Effector memory CD8-positive, alpha-beta T cell (primary cell): Measurements from ENCODE around the gene SF3A1.
A peak's percentile ranks its signal among the peaks of the same experiment; 100 is the strongest.
"Not testable (repeated sequence)": the region's sequence is repeated elsewhere in the genome, so short reads cannot be mapped to it uniquely, and the experiment has no call there.

Experiments used
- ATAC-seq: fragments of 150-1000 bp; cut with Tn5 transposase; replicated peaks from 2 replicates; pipeline ENCODE4 v1.10.0; 2021; ENCODE audit warnings: mild to moderate bottlenecking, moderate library complexity
- DNase-seq, 3 experiments: peaks; one replicate each; pipeline ENCODE4 v3.0.0; 2021
- H3K27ac Mint-ChIP-seq, 2 donors: one replicate each; pipeline ENCODE4 v1.8.0; 2022; ENCODE audit warnings: mild to moderate bottlenecking in 2 of 2, mixed read lengths in 2 of 2, moderate library complexity in 2 of 2
- H3K27me3 Mint-ChIP-seq, 2 donors: one replicate each; pipeline ENCODE4 v1.8.0; 2022; ENCODE audit warnings: mixed read lengths in 2 of 2
- H3K36me3 Mint-ChIP-seq: one replicate; pipeline ENCODE4 v1.8.0; 2022; ENCODE audit warnings: mild to moderate bottlenecking, moderate library complexity, mixed read lengths; ENCODE audit not compliant: insufficient read depth
- H3K4me1 Mint-ChIP-seq, 2 donors: one replicate each; pipeline ENCODE4 v1.8.0; 2022; ENCODE audit warnings: low read depth in 2 of 2, mixed read lengths in 2 of 2
- H3K4me3 Mint-ChIP-seq, 2 donors: one replicate each; pipeline ENCODE4 v1.8.0; 2022; ENCODE audit warnings: mild to moderate bottlenecking in 2 of 2, mixed read lengths in 2 of 2, moderate library complexity in 2 of 2
- H3K9me3 Mint-ChIP-seq, 2 donors: one replicate each; pipeline ENCODE4 v1.8.0; 2022; ENCODE audit warnings: mixed read lengths in 2 of 2

The SF3A1 gene

GRCh38 chr22:30354644-30355043, 2.0 kb downstream of the SF3A1 start:
- ATAC-seq: no peak
- Mint-ChIP-seq H3K27ac (peak overlapping the region; percentile 97), H3K27me3 (no peaks in the 10 kb centered on the region), H3K4me3 (peak overlapping the region; percentile 91 to 94), H3K9me3 (no peaks in the 10 kb centered on the region), H3K4me1 (peaks cover 43 to 68% of the 10 kb centered on the region in 2 donors), H3K36me3 (peaks cover 67% of the 10 kb centered on the region)
- DNase-seq: no peak

- Mint-ChIP-seq H3K27ac (peak overlapping the region; percentile 23 to 25), H3K4me3 (no peak overlapping the region), H3K27me3 (no peaks in the 10 kb centered on the region), H3K4me1 (peaks cover 41 to 73% of the 10 kb centered on the region in 2 donors), H3K36me3 (peaks cover 80% of the 10 kb centered on the region), H3K9me3 (no peaks in the 10 kb centered on the region)
- ATAC-seq: no peak
- DNase-seq: no peak
Measured at GRCh38 chr22:30351226-30351625, 5.5 kb downstream of the SF3A1 start.

GRCh38 chr22:30348809-30349208, 7.9 kb downstream of the SF3A1 start:
- H3K36me3 Mint-ChIP-seq: peaks cover 85% of the 10 kb centered on the region
- H3K4me1 Mint-ChIP-seq: peaks cover 23 to 50% of the 10 kb centered on the region in 2 donors
- no peaks in the 10 kb centered on the region for H3K9me3 Mint-ChIP-seq
- ATAC-seq: no peak
- H3K4me3 Mint-ChIP-seq: peak overlapping the region; percentile 8 to 34
- DNase-seq: no peak
- peak overlapping the region; percentile 55 to 67 for H3K27ac Mint-ChIP-seq
- H3K27me3 Mint-ChIP-seq: no peaks in the 10 kb centered on the region

- H3K4me1 Mint-ChIP-seq: peaks cover 21 to 46% of the 10 kb centered on the region in 2 donors
- no peaks in the 10 kb centered on the region for H3K27me3 Mint-ChIP-seq
- H3K27ac Mint-ChIP-seq: peak overlapping the region; percentile 55 to 67
- ATAC-seq: no peak
- H3K9me3 Mint-ChIP-seq: no peaks in the 10 kb centered on the region
- no peak for DNase-seq
- peaks cover 85% of the 10 kb centered on the region for H3K36me3 Mint-ChIP-seq
- peak overlapping the region; percentile 8 to 34 for H3K4me3 Mint-ChIP-seq
Measured at GRCh38 chr22:30348404-30348803, 8.3 kb downstream of the SF3A1 start.

GRCh38 chr22:30347255-30347892, 9.3 kb downstream of the SF3A1 start:
- Mint-ChIP-seq H3K36me3 (peaks cover 87% of the 10 kb centered on the region), H3K4me1 (peaks cover 16 to 37% of the 10 kb centered on the region in 2 donors), H3K4me3 (no peak overlapping the region), H3K27ac (peak overlapping the region; percentile 57 to 67), H3K27me3 (no peaks in the 10 kb centered on the region), H3K9me3 (no peaks in the 10 kb centered on the region)
- DNase-seq (no peak), ATAC-seq (no peak)

GRCh38 chr22:30344447-30345200, 12.1 kb downstream of the SF3A1 start:
- no peak overlapping the region for H3K4me3 Mint-ChIP-seq
- no peaks in the 10 kb centered on the region for H3K27me3 Mint-ChIP-seq
- no peak for ATAC-seq
- no peak overlapping the region for H3K27ac Mint-ChIP-seq
- no peaks in the 10 kb centered on the region for H3K9me3 Mint-ChIP-seq
- H3K4me1 Mint-ChIP-seq: peaks cover 11 to 17% of the 10 kb centered on the region in 2 donors
- no peak for DNase-seq
- peaks cover 87% of the 10 kb centered on the region for H3K36me3 Mint-ChIP-seq

- Mint-ChIP-seq H3K27ac (peak overlapping the region in 1 of 2 donors; percentile 38), H3K4me1 (peaks cover 0 to under 1% of the 10 kb centered on the region in 2 donors), H3K4me3 (no peak overlapping the region), H3K36me3 (peaks cover 92% of the 10 kb centered on the region), H3K9me3 (no peaks in the 10 kb centered on the region), H3K27me3 (no peaks in the 10 kb centered on the region)
- ATAC-seq (no peak), DNase-seq (no peak)
Measured at GRCh38 chr22:30340911-30341685, 15.6 kb downstream of the SF3A1 start.

- Mint-ChIP-seq H3K9me3 (no peaks in the 10 kb centered on the region), H3K36me3 (peaks cover 95% of the 10 kb centered on the region), H3K27me3 (no peaks in the 10 kb centered on the region), H3K4me3 (no peak overlapping the region), H3K4me1 (no peaks in the 10 kb centered on the region), H3K27ac (peak overlapping the region in 1 of 2 donors; percentile 59)
- DNase-seq (no peak), ATAC-seq (no peak)
Measured at GRCh38 chr22:30338802-30339201, 17.9 kb downstream of the SF3A1 start.

- Mint-ChIP-seq H3K36me3 (peaks cover 95% of the 10 kb centered on the region), H3K27ac (peak overlapping the region in 1 of 2 donors; percentile 59)
- ATAC-seq, DNase-seq, H3K9me3 Mint-ChIP-seq, H3K4me1 Mint-ChIP-seq, H3K4me3 Mint-ChIP-seq, H3K27me3 Mint-ChIP-seq: not testable (repeated sequence)
Measured at GRCh38 chr22:30338341-30338740, 18.4 kb downstream of the SF3A1 start.

GRCh38 chr22:30337461-30337778, 19.3 kb downstream of the SF3A1 start:
- Mint-ChIP-seq H3K4me1 (no peaks in the 10 kb centered on the region), H3K36me3 (peaks cover 97% of the 10 kb centered on the region), H3K27ac (peak overlapping the region in 1 of 2 donors; percentile 29), H3K9me3 (no peaks in the 10 kb centered on the region), H3K27me3 (no peaks in the 10 kb centered on the region), H3K4me3 (no peak overlapping the region)
- DNase-seq (no peak), ATAC-seq (no peak)

GRCh38 chr22:30336752-30337460, 19.8 kb downstream of the SF3A1 start:
- Mint-ChIP-seq H3K27ac (peak overlapping the region in 1 of 2 donors; percentile 29), H3K4me1 (no peaks in the 10 kb centered on the region), H3K27me3 (no peaks in the 10 kb centered on the region), H3K9me3 (no peaks in the 10 kb centered on the region), H3K4me3 (no peak overlapping the region), H3K36me3 (peaks cover 95% of the 10 kb centered on the region)
- no peak for ATAC-seq
- DNase-seq: no peak

- H3K4me1 Mint-ChIP-seq: no peaks in the 10 kb centered on the region
- peaks cover 91% of the 10 kb centered on the region for H3K36me3 Mint-ChIP-seq
- H3K9me3 Mint-ChIP-seq: no peaks in the 10 kb centered on the region
- H3K27me3 Mint-ChIP-seq: no peaks in the 10 kb centered on the region
- ATAC-seq (no peak), DNase-seq (no peak)
- H3K4me3 Mint-ChIP-seq: no peak overlapping the region
- H3K27ac Mint-ChIP-seq: no peak overlapping the region
Measured at GRCh38 chr22:30335236-30335635, 21.5 kb downstream of the SF3A1 start.

GRCh38 chr22:30334646-30335045, 22.0 kb downstream of the SF3A1 start:
- ATAC-seq (no peak), DNase-seq (no peak)
- Mint-ChIP-seq H3K9me3 (no peaks in the 10 kb centered on the region), H3K27ac (no peak overlapping the region), H3K36me3 (peaks cover 88% of the 10 kb centered on the region), H3K4me3 (no peak overlapping the region), H3K4me1 (no peaks in the 10 kb centered on the region), H3K27me3 (no peaks in the 10 kb centered on the region)
